Stomach (tissue), 9 donors: ENCODE measurements around the gene PDE4D. TPM values are rescaled to one million over a fixed set of nuclear protein-coding genes. Genes with fewer than 3 reads are reported as not detected.

Source experiments
- DNase-seq, 2 donors: peaks; one replicate each; pipeline versions ENCODE4 v3.0.0 to v3.0.0-alpha.2; 2013 to 2019
- H3K27ac ChIP-seq, 5 donors: fragments of 200-600 bp in 4 of 5; sonication (generic) in 4 of 5; one replicate each; pipeline ENCODE4 v1.5.1; 2013 to 2019; ENCODE audit warnings: mild to moderate bottlenecking in 1 of 5, moderate library complexity in 1 of 5
- H3K27me3 ChIP-seq, 3 donors: fragments of 200-600 bp; sonication (generic); one replicate each; pipeline ENCODE4 v1.5.1; 2017 to 2019; ENCODE audit warnings: mixed run types in 1 of 3
- H3K36me3 ChIP-seq, 4 donors: fragments of 200-600 bp; sonication (generic); 1 replicate in 3 of 4; 2 replicates in 1 of 4; pipeline ENCODE4 v1.5.1; 2016 to 2019
- H3K4me1 ChIP-seq, 4 donors: fragments of 200-600 bp; sonication (generic); one replicate each; pipeline ENCODE4 v1.5.1; 2016 to 2019
- H3K4me3 ChIP-seq, 4 donors: fragments of 200-600 bp; sonication (generic) in 3 of 4; one replicate each; pipeline ENCODE4 v1.5.1; 2016 to 2019; ENCODE audit warnings: mild to moderate bottlenecking in 1 of 4
- H3K9me3 ChIP-seq, 4 donors: fragments of 200-600 bp; sonication (generic); one replicate each; pipeline ENCODE4 v1.5.1; 2016 to 2019
- CTCF ChIP-seq, 7 experiments: fragments of 450-650 bp in 4 of 7; fragments of 200-600 bp in 3 of 7; sonication (generic) in 3 of 7; IDR thresholded peaks; one replicate each; pipeline ENCODE4 v1.5.1; 2016 to 2019; ENCODE audit warnings: antibody characterized with exemption in 7 of 7, control low read depth in 2 of 7, mild to moderate bottlenecking in 1 of 7
- EP300 ChIP-seq: sonication (generic); formaldehyde crosslinking; IDR thresholded peaks from one replicate; pipeline ENCODE4 v1.6.1; 2017; ENCODE audit warnings: antibody characterized with exemption
- POLR2A ChIP-seq, 4 donors: fragments of 450-650 bp; IDR thresholded peaks; one replicate each; pipeline ENCODE4 v1.6.1; 2016; ENCODE audit warnings: antibody characterized with exemption in 4 of 4, control low read depth in 2 of 4, mild to moderate bottlenecking in 1 of 4, moderate library complexity in 1 of 4
- POLR2AphosphoS5 ChIP-seq, 3 donors: sonication (generic); formaldehyde crosslinking; IDR thresholded peaks; one replicate each; pipeline ENCODE4 v1.6.1; 2016; ENCODE audit warnings: antibody characterized with exemption in 3 of 3
- WGBS, 5 donors: extraction: QIAGEN DNeasy Blood & Tissue Kit in 3 of 5; methylation state at CpG; one replicate each; pipeline versions ENCODE4 v1.1.5 to v1.1.7; 2013 to 2018; 5-methylcytosine and 5-hydroxymethylcytosine counted together
- intact Hi-C: fragments of 100-400 bp; cut with DNase I; formaldehyde crosslinking; loops from one replicate; pipeline ENCODE4 v1.15.1; 2023; ENCODE audit warnings: low total_unique reads
- polyA plus RNA-seq, 3 donors: library from polyadenylated mRNA; stranded (reverse); fragments of 200-250 nt; gene quantifications; one replicate each; pipeline ENCODE4 v1.2.3, GENCODE V29; 2013
- total RNA-seq, 5 donors: library from RNA; depleted of rRNA; stranded (reverse); fragments of >200 nt; gene quantifications; one replicate each; pipeline versions ENCODE4 v1.1.0 to v1.2.3, GENCODE V29; 2014 to 2016
- donor health status: healthy with polysubstance abuse.
- donor health status: Bipolar disorder and iron deficiency.
- donor health status: healthy.

PDE4D gene
- total and polyA plus RNA-seq, 8 donors: 3.1 to 147 (median 97.3) TPM

- intact Hi-C loops: no loop called here
- Histone ChIP-seq H3K27ac (no peak overlapping the region), H3K9me3 (no peaks in the 10 kb centered on the region), H3K4me3 (no peak overlapping the region), H3K27me3 (no peaks in the 10 kb centered on the region), H3K36me3 (no peaks in the 10 kb centered on the region), H3K4me1 (peaks cover 0 to 12% (median 0%) of the 10 kb centered on the region in 4 donors)
- DNase-seq: no peak
- 46 to 73% (median 50%) methylated on average over 1 of the region's 1 CpG for WGBS, 5 donors
- TF ChIP-seq POLR2A (IDR thresholded peaks at IDR 0.05) (no peak), EP300 (no peak), POLR2AphosphoS5 (IDR thresholded peaks at IDR 0.05) (no peak), CTCF (IDR thresholded peaks at IDR 0.05) (no peak)
Measured at GRCh38 chr5:59500014-59500413, 393.5 kb downstream of the PDE4D start.

GRCh38 chr5:59497207-59497606 lies 396.3 kb downstream of the PDE4D start:
- H3K4me1 ChIP-seq: peaks cover 0 to 12% (median 0%) of the 10 kb centered on the region in 4 donors
- no peaks in the 10 kb centered on the region for H3K9me3 ChIP-seq
- WGBS, 5 donors: 87 to 97% (median 94%) methylated on average over 1 of the region's 1 CpG
- no peaks in the 10 kb centered on the region for H3K27me3 ChIP-seq
- H3K36me3 ChIP-seq: no peaks in the 10 kb centered on the region
- H3K27ac ChIP-seq: no peak overlapping the region
- DNase-seq: no peak
- H3K4me3 ChIP-seq: no peak overlapping the region
- TF ChIP-seq CTCF (IDR thresholded peaks at IDR 0.05) (no peak), EP300 (no peak), POLR2A (IDR thresholded peaks at IDR 0.05) (no peak)
- intact Hi-C loops: no loop called here

GRCh38 chr5:59496524-59497134 lies 396.9 kb downstream of the PDE4D start:
- no peaks in the 10 kb centered on the region for H3K36me3 ChIP-seq
- H3K27ac ChIP-seq: no peak overlapping the region
- 93 to 96% (median 95%) methylated on average over 17 of the region's 17 CpGs for WGBS, 5 donors
- H3K27me3 ChIP-seq: no peaks in the 10 kb centered on the region
- TF ChIP-seq POLR2AphosphoS5 (IDR thresholded peaks at IDR 0.05) (no peak), CTCF (IDR thresholded peaks at IDR 0.05) (peak in 1 of 7 experiments; percentile 7), POLR2A (IDR thresholded peaks at IDR 0.05) (no peak)
- no peaks in the 10 kb centered on the region for H3K9me3 ChIP-seq
- DNase-seq: no peak
- intact Hi-C loops: no loop called here
- peaks cover 0 to 12% (median 0%) of the 10 kb centered on the region in 4 donors for H3K4me1 ChIP-seq
- no peak overlapping the region for H3K4me3 ChIP-seq

- WGBS, 5 donors: 82 to 100% (median 95%) methylated on average over 1 of the region's 1 CpG
- Histone ChIP-seq H3K36me3 (no peaks in the 10 kb centered on the region), H3K27ac (no peak overlapping the region), H3K4me1 (peaks cover 9 to 29% (median 20%) of the 10 kb centered on the region in 4 donors), H3K4me3 (no peak overlapping the region), H3K9me3 (no peaks in the 10 kb centered on the region), H3K27me3 (no peaks in the 10 kb centered on the region)
- intact Hi-C loops: no loop called here
- no peak for DNase-seq
- TF ChIP-seq EP300 (no peak), POLR2AphosphoS5 (IDR thresholded peaks at IDR 0.05) (no peak), CTCF (IDR thresholded peaks at IDR 0.05) (no peak), POLR2A (IDR thresholded peaks at IDR 0.05) (no peak)
Measured at GRCh38 chr5:59491945-59492344, 401.6 kb downstream of the PDE4D start.
